ENCODE data around the gene CKS1B.
"Not testable (repeated sequence)": the region's sequence is repeated elsewhere in the genome, so short reads cannot be mapped to it uniquely, and the experiment has no call there.

CKS1B gene

DNA sequence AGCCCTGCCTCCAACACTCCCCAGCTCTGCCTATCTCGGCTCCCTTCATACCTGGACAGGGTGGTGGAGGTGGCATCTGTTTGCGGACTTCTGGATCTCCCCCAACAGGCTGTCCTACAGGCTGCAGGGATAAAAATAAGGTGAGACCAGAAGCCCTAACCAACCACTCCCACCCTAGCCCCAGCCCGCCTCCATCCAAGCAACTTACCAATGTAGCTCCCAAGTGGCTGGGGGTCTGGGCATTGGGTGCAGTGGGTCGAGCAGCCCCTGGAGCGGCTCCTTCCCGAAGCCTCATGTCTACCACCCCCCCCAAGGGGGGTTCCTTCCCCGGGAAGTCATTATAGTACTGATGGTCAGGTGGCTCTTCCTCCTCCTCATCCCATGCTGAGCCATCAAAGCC, 8.4 kb upstream of the CKS1B start:
- no peak for DNase-seq

DNA sequence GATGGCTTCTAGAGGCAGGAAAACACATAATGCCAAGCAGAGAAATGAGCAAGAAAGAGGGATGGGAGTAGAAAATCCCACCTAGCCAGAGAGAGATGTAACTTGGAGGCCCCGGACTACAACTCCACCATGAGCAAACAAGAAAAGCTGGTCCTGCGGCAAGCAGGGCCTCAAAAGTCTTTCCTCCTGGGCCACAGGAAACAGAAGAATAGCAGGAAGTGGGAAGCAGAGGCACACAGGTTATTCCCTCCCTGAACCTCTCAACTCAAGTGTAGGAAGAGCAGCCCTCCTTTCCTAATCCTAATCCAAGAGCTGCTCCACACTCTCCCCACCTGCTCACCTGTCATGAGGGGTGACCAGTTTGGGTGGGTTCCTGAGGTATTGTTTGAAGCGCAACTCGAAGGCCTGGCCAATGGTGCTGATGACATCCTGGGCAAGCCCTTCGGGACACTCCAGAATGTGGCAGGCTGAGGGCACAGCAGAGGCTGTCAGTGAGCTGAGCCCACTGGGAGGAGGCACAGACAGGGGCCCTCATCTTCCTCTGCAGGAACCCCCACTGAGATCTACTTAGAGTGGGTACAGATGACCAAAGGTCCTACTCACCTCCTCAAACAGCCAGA, 7.0 kb upstream of the CKS1B start:
- no peak for DNase-seq

DNA sequence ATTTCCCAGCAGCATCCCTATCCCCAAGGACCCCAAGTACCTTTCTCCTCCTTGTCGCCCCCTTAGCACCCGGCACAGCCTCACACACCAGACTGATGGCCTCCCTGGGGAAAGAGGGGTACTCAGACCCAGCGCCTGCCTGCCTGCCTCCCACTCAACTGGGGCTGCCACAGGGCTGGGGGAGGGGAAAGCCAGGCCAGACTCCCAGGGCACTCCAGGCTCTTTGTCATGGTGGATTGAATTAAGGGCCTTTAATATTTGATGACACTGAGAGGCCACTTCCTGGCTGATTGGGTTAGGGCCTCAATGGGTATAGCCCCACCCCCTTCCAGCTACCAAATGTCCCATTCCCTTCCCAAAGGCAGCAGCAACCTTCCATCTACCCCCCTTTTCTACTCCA, 5.8 kb upstream of the CKS1B start:
- DNase-seq = no peak

DNA sequence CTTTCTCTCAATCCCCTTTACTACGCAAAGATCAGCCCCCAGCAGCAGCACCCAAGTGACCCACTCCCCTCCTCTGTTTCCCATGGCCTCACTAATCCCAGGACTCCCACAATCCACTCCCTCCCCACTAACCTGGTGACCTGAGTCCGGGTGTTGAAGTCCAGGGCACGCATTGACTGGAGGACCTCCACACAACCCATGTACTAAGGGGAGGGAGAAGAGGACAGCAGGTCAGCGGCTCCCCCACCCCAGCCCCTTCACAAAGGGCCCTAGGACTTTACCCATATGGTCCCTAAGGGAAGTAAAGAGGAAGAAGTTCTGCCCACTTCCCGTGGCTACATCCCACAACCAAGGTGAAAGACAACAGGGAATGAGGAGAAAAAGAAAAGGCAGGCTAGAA, 5.2 kb upstream of the CKS1B start:
- DNase-seq = no peak

- no peak for DNase-seq
These were observed 4.5 kb upstream of the CKS1B start for GRCh38 chr1:154969860-154970452.

GRCh38 chr1:154970631-154971340, 3.7 kb upstream of the CKS1B start, which contains the start of gene SHC1:
TSS of gene SHC1 (minus strand) at chr1:154970747. CDS start at chr1:154970526, 221 bp downstream.
- peak; percentile 79 for DNase-seq

DNA sequence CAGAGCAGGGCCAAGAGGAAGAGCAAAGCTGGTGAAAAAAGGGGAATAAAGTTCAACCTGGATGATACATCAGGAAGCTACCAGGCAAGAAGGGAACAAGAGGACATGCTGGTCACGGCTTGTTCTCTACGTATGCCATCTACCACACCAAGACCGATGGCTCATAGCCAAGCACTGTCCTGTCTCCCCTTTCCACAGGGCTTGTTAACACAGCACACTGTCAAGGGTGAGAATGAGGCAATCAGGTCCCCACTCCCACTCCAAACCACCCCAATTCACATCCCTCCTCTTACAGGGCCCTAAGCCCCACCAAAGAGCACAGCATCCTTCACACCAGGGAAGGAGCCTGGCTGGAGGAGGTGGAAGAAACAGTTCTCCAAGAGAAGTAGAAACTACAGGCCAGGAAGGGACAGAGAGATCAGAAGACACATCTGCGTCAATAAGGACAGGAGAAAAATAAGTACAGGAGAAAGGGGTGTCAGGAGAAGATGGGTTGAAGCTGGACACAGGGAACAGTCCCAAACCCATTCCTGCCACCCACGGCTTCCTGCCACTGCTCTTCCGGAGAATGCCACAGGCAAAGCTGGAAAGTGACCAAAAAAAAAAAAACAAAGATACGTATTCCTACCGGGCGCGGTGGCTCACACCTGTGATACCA, 3.0 kb upstream of the CKS1B start:
- DNase-seq = no peak

GRCh38 chr1:154972213-154972516, 2.3 kb upstream of the CKS1B start:
- DNase-seq = no peak

GRCh38 chr1:154972517-154973343, 1.8 kb upstream of the CKS1B start:
- DNase-seq = no peak

DNA sequence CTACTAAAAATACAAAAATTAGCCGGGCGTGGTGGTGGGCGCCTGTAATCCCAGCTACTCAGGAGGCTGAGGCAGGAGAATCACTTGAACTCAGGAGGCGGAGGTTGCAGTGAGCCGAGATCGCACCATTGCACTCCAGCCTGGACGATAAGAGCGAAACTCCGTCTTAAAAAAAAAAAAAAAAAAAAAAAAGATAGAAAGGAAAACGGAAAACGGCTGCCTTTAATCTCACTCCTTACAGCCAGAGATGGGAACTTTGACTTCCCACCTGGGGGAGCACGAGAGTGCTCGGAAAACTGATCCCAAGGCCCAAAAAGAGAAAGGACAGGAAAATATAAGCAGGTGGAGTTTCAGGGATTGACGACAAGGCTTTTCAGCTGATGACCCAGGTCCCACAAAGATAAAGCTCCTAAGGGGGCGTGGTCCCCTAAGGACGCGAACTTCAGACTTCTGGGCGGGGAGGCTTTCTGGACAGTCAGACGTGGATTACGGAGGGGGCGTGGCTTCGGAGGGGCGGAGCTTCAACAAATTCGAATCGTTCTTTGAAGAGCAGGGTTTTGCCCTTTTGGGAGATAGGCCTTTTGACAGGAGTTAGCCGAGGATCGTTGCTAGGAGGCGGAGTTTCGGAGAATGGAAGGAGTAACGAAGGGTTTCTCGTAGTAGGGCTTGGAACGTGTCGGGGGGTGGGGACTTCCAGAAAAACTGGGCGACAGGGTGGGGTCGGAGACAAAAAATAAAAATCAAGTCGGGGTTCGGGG, 958 bp upstream of the CKS1B start:
- peak; percentile 96 for DNase-seq

DNA sequence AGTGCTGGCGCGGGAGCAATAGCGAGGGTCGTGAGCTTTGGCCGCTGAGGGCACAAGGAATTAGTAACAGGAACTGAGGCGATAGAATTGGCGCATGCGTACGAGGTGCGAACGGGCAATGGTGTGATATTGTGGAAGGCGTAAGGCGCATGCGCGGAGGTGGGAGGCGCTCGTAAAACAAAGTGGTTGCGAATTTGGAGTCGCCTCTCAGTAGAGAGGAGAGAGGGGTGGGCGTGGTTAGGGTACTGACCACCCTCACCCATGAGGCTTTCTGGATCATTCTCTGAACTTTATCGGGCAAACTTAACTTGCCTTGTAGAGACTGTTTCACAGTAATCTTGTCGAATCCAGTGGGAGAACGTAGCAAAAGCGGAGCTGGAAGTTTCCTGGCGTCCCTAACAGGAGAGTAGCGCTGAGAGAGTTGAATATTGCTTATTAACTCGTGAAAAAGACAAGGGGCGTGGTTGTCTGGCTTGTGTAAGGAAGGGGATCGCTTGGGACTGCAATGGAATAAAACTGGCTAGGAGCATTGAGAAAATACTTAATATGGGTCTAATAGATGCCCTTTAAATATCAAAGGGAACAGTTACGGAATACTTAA, 427 bp downstream of the CKS1B start:
- peak; percentile 97 for DNase-seq

GRCh38 chr1:154975409-154976059, 1.1 kb downstream of the CKS1B start:
- peak; percentile 87 for DNase-seq

DNA sequence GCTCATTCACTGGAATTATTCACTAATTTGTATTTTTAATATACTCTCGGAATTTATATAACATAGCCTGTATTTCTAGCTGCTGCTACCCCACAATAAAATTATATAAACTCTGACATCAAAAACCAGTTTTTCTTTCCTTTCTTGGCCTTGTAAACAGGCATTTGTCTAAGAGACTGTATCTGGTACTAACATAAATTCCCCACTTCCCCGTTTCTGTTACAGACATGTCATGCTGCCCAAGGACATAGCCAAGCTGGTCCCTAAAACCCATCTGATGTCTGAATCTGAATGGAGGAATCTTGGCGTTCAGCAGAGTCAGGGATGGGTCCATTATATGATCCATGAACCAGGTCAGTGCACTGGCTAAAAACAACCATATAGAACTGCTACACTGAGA, 3.3 kb downstream of the CKS1B start:
- DNase-seq = not testable (repeated sequence)

DNA sequence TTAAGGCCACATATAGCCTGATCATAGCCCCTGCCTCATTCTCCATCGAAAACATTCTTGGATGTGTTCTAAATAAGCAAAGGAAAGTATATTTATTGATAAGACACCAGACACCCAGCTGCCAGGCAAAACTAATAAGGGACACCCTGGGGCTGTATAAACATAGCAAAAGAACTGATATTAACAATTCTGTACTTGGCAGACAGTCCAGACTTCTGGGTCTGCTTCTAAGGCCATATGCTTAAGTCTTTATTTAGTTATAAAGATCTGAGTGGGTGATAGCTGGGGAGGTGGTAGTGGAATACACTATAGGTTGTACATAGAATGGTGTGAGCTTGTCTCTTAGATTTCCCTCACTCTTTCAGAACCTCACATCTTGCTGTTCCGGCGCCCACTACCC, 3.9 kb downstream of the CKS1B start:
- no peak for DNase-seq

- no peak for DNase-seq
These were observed 7.9 kb downstream of the CKS1B start for GRCh38 chr1:154982341-154982740.

DNA sequence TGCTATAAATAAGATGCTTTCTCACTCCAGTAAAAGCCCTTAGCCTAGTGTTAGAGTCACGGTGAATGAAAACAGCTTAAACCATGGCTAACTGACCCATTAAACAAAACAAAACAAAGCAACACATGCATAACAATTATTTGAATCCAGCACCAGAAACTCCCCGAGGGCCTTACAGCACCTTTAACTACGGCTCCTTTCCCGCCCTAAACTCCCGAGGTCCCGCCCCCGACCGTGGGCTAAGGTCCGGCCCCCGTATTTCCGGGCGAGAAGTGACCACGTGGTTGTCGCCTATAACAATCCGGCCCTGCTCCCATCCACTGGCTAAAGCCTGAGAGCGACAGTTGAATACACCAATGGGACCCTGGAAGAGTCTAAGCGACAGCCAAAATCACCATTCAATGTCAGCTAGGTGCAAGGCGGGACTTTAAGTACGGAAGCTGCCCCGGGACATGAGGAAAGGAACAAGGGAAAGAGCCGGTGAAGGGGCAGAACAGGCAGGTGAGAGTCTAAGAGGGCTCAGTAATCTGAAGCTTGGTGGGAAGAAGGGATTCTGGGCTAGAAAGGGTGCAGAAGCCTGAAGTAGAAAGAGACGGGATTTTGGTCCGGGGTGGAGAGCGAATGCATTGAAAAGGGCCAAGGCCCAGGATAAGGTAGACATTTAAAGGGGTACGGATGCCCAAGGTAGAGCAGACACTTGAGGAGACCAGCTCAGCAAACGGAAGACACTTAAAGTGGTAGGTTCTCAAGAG, 8.6 kb downstream of the CKS1B start, which contains the start of gene FLAD1:
Gene FLAD1, plus strand, starts transcription at position 448 of the 752 bp plus-strand sequence. CDS start 351 bp downstream, outside the sequence.
- peak; percentile 98 for DNase-seq

DNA sequence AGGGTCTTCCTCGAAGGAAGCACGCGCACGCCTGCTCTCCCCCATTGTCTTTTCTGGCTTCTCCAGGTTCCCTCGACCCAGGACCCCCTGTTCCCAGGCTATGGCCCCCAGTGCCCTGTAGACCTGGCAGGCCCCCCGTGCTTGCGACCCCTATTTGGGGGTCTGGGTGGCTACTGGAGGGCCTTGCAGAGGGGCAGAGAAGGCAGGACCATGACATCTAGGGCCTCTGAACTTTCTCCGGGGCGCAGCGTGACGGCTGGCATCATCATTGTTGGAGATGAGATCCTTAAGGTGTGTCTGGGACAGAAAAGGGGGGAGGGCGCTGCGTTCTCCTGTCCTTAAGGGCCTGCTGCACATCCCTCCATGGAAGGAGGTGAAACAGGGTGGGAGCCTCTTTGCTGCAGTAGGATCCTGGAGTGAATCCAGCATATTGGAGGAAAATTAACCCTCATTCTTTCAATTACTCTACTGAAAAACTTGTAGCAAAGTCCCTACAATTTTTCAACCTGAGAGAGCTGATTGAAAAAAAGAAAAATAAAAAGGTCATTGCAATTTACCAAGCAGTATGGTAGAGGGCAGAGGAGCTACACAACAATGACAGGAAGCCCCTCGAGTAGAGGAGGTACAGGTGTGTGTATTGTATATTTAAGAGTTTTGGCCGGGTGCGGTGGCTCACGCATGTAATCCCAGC, 9.4 kb downstream of the CKS1B start:
- peak; percentile 69 for DNase-seq

DNA sequence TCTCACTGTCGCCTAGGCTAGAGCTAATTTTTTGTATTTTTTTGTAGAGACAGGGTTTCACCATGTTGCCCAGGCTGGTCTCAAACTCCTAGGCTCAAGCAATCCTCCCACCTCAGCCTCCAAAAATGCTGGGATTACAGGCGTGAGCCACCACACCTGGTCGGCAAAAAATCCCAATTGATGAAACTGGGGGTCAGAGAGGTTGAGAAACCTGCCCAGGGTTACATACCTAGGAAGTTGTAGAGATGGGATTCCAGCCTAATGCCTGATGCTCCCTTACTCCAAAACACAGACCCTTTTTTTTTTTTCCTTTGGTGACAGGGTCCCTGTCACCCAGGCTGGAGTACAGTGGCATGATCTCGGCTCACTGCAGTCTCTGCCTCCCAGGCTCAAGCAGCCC, 12.3 kb downstream of the CKS1B start:
- DNase-seq = not testable (repeated sequence)

DNA sequence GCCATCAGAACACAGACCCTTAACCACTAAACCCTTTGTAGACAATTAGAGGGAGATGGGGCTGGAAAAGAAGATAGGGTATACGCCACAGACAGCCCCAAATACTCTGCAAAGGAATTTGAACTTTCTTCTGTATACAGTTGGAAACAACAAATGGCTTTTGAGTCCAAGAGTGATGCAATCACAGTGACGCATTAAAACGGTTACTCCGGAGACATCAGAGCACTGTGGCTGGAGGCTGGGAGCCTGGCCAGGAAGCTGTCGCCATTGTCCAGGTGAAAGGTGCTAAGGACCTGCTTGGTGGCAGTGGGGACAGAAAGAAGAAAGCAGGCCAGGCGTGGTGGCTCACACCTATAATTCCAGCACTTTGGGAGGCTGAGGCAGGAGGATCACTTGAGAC, 12.8 kb downstream of the CKS1B start:
- DNase-seq = no peak

Data from activated effector memory CD4-positive, alpha-beta T cell treated with anti-CD3 and anti-CD28 coated beads, Interleukin-2, amount 50 U/mL, for 16 hours (primary cell).